Measurements from ENCODE around the gene ISYNA1. TPM values are rescaled to one million over a fixed set of nuclear protein-coding genes. Genes with fewer than 3 reads are reported as not detected.

ISYNA1 gene
- total and polyA plus RNA-seq, 4 donors: 4.7 to 41.9 (median 10.1) TPM

DNA sequence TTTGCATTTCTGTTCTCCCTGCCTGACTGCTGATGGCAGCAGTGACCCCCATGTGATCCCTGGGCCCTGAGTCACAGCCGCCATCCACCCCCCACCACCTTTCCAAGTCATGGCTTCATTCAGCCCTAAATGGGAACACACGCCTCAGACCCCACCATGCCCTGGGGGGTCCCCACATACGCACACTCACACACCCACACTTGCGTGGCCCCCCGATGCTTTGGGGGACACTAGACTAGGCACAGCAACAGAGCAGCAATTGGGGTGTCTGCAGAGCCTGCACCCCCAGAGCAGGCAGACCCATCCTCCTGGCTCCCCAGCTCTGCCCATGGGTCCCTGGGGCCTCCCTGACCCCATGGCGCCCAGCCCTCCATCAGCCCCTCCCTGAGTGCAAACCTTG, 5.5 kb upstream of the ISYNA1 start:
- no peak for TF ChIP-seq HNF4A (conservative IDR thresholded peaks at IDR 0.05)
- no peak for TF ChIP-seq GABPA (IDR thresholded peaks at IDR 0.05 in 1 of 2, conservative IDR thresholded peaks at IDR 0.05 in 1 of 2)
- no peak for TF ChIP-seq EGR1 (IDR thresholded peaks at IDR 0.05; ENCODE audit: low read depth in 2 of 2)
- TF ChIP-seq YY1 (IDR thresholded peaks at IDR 0.05): no peak
- TF ChIP-seq, protein P1, sequence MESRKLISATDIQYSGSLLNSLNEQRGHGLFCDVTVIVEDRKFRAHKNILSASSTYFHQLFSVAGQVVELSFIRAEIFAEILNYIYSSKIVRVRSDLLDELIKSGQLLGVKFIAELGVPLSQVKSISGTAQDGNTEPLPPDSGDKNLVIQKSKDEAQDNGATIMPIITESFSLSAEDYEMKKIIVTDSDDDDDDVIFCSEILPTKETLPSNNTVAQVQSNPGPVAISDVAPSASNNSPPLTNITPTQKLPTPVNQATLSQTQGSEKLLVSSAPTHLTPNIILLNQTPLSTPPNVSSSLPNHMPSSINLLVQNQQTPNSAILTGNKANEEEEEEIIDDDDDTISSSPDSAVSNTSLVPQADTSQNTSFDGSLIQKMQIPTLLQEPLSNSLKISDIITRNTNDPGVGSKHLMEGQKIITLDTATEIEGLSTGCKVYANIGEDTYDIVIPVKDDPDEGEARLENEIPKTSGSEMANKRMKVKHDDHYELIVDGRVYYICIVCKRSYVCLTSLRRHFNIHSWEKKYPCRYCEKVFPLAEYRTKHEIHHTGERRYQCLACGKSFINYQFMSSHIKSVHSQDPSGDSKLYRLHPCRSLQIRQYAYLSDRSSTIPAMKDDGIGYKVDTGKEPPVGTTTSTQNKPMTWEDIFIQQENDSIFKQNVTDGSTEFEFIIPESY (IDR thresholded peaks at IDR 0.05): no peak
- TF ChIP-seq SP1 (IDR thresholded peaks at IDR 0.05): no peak
- no peak for TF ChIP-seq RAD21 (IDR thresholded peaks at IDR 0.05)
- no peak for TF ChIP-seq JUND (IDR thresholded peaks at IDR 0.05)
- no peak for TF ChIP-seq NR2F2 (IDR thresholded peaks at IDR 0.05)
- TF ChIP-seq, protein P2, sequence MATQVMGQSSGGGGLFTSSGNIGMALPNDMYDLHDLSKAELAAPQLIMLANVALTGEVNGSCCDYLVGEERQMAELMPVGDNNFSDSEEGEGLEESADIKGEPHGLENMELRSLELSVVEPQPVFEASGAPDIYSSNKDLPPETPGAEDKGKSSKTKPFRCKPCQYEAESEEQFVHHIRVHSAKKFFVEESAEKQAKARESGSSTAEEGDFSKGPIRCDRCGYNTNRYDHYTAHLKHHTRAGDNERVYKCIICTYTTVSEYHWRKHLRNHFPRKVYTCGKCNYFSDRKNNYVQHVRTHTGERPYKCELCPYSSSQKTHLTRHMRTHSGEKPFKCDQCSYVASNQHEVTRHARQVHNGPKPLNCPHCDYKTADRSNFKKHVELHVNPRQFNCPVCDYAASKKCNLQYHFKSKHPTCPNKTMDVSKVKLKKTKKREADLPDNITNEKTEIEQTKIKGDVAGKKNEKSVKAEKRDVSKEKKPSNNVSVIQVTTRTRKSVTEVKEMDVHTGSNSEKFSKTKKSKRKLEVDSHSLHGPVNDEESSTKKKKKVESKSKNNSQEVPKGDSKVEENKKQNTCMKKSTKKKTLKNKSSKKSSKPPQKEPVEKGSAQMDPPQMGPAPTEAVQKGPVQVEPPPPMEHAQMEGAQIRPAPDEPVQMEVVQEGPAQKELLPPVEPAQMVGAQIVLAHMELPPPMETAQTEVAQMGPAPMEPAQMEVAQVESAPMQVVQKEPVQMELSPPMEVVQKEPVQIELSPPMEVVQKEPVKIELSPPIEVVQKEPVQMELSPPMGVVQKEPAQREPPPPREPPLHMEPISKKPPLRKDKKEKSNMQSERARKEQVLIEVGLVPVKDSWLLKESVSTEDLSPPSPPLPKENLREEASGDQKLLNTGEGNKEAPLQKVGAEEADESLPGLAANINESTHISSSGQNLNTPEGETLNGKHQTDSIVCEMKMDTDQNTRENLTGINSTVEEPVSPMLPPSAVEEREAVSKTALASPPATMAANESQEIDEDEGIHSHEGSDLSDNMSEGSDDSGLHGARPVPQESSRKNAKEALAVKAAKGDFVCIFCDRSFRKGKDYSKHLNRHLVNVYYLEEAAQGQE (IDR thresholded peaks at IDR 0.05): no peak
- TF ChIP-seq, protein P3, sequence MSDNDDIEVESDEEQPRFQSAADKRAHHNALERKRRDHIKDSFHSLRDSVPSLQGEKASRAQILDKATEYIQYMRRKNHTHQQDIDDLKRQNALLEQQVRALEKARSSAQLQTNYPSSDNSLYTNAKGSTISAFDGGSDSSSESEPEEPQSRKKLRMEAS (IDR thresholded peaks at IDR 0.05): no peak
- no peak for TF ChIP-seq FOXA2 (IDR thresholded peaks at IDR 0.05)
- TF ChIP-seq, protein P4, sequence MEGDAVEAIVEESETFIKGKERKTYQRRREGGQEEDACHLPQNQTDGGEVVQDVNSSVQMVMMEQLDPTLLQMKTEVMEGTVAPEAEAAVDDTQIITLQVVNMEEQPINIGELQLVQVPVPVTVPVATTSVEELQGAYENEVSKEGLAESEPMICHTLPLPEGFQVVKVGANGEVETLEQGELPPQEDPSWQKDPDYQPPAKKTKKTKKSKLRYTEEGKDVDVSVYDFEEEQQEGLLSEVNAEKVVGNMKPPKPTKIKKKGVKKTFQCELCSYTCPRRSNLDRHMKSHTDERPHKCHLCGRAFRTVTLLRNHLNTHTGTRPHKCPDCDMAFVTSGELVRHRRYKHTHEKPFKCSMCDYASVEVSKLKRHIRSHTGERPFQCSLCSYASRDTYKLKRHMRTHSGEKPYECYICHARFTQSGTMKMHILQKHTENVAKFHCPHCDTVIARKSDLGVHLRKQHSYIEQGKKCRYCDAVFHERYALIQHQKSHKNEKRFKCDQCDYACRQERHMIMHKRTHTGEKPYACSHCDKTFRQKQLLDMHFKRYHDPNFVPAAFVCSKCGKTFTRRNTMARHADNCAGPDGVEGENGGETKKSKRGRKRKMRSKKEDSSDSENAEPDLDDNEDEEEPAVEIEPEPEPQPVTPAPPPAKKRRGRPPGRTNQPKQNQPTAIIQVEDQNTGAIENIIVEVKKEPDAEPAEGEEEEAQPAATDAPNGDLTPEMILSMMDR (IDR thresholded peaks at IDR 0.05; ENCODE audit: low read depth, low read length, missing input control): no peak
- TF ChIP-seq HNF4G (IDR thresholded peaks at IDR 0.05): no peak
- TF ChIP-seq TAF1 (conservative IDR thresholded peaks at IDR 0.05): no peak
- TF ChIP-seq RXRA (IDR thresholded peaks at IDR 0.05): no peak
- DNase-seq (ENCODE audit: low spot score): no peak
- H3K27me3 ChIP-seq (ENCODE audit: control insufficient read depth in 4 of 4, insufficient read depth in 4 of 4, low read length in 3 of 4): no peaks in the 10 kb centered on the region
- peaks cover 8 to 32% (median 18%) of the 10 kb centered on the region in 4 donors for H3K36me3 ChIP-seq (ENCODE audit: control insufficient read depth in 4 of 4, insufficient read depth in 3 of 4, low read depth in 1 of 4, low read length in 3 of 4)
- H3K9ac ChIP-seq (ENCODE audit: low read depth in 1 of 2, low read length in 2 of 2): no peak overlapping the region
- H3K4me3 ChIP-seq (ENCODE audit: low read depth in 1 of 3, low read length in 3 of 3): no peak overlapping the region
- H3K9me3 ChIP-seq (ENCODE audit: control insufficient read depth in 4 of 4, low read length in 3 of 4): no peaks in the 10 kb centered on the region
- WGBS: 97% methylated on average over 6 of the region's 6 CpGs
- no peak overlapping the region for H3K27ac ChIP-seq (ENCODE audit: low read depth in 1 of 2, low read length in 2 of 2)
- peaks cover 0 to 27% (median 15%) of the 10 kb centered on the region in 4 donors for H3K4me1 ChIP-seq (ENCODE audit: control insufficient read depth in 4 of 4, insufficient read depth in 4 of 4, low read length in 3 of 4)

DNA sequence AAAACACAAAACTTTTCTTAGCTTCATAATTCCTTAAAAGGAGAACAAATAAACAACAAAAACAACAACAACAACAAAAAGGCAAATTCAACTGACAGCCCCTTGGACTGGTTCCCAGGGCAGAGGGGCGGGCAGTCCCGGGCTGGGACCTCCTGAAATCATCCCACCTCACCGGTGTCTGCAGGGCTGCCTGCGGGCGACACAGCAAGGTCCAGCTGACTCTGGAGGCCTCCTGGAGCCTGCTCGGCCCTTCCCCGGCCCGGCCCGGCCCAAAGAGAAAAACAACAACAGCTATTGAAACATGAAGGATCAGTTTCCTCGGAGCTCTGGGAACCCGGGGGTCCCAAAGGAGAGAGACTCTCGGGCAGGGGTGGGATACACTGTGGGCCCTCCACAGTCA, 5.0 kb upstream of the ISYNA1 start:
- no peak overlapping the region for H3K27ac ChIP-seq (ENCODE audit: low read depth in 1 of 2, low read length in 2 of 2)
- H3K27me3 ChIP-seq (ENCODE audit: control insufficient read depth in 4 of 4, insufficient read depth in 4 of 4, low read length in 3 of 4): no peaks in the 10 kb centered on the region
- no peak for TF ChIP-seq JUND (IDR thresholded peaks at IDR 0.05)
- TF ChIP-seq EGR1 (IDR thresholded peaks at IDR 0.05; ENCODE audit: low read depth in 2 of 2): no peak
- TF ChIP-seq, protein P5, sequence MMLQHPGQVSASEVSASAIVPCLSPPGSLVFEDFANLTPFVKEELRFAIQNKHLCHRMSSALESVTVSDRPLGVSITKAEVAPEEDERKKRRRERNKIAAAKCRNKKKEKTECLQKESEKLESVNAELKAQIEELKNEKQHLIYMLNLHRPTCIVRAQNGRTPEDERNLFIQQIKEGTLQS (IDR thresholded peaks at IDR 0.05): no peak
- TF ChIP-seq TAF1 (conservative IDR thresholded peaks at IDR 0.05): no peak
- no peak for TF ChIP-seq NR2F2 (IDR thresholded peaks at IDR 0.05)
- TF ChIP-seq HNF4A (conservative IDR thresholded peaks at IDR 0.05): no peak
- TF ChIP-seq, protein P1 (IDR thresholded peaks at IDR 0.05): no peak
- TF ChIP-seq, protein P4 (IDR thresholded peaks at IDR 0.05; ENCODE audit: low read depth, low read length, missing input control): no peak
- TF ChIP-seq GABPA (IDR thresholded peaks at IDR 0.05 in 1 of 2, conservative IDR thresholded peaks at IDR 0.05 in 1 of 2): no peak
- no peak for TF ChIP-seq YY1 (IDR thresholded peaks at IDR 0.05)
- no peak for TF ChIP-seq SP1 (IDR thresholded peaks at IDR 0.05)
- TF ChIP-seq RXRA (IDR thresholded peaks at IDR 0.05): no peak
- H3K4me1 ChIP-seq (ENCODE audit: control insufficient read depth in 4 of 4, insufficient read depth in 4 of 4, low read length in 3 of 4): peaks cover 2 to 30% (median 15%) of the 10 kb centered on the region in 4 donors
- H3K4me3 ChIP-seq (ENCODE audit: low read depth in 1 of 3, low read length in 3 of 3): no peak overlapping the region
- 94% methylated on average over 12 of the region's 12 CpGs for WGBS
- no peak for DNase-seq (ENCODE audit: low spot score)
- H3K36me3 ChIP-seq (ENCODE audit: control insufficient read depth in 4 of 4, insufficient read depth in 3 of 4, low read depth in 1 of 4, low read length in 3 of 4): peaks cover 8 to 28% (median 18%) of the 10 kb centered on the region in 4 donors
- no peak overlapping the region for H3K9ac ChIP-seq (ENCODE audit: low read depth in 1 of 2, low read length in 2 of 2)
- H3K9me3 ChIP-seq (ENCODE audit: control insufficient read depth in 4 of 4, low read length in 3 of 4): no peaks in the 10 kb centered on the region

All from liver (tissue), 9 donors.